ENCODE results near the gene KLHL14. TPM values are rescaled to one million over a fixed set of nuclear protein-coding genes. Genes with fewer than 3 reads are reported as not detected.

KLHL14 gene
- total and polyA plus RNA-seq, 2 donors (not counting 3 experiments of a cell fraction or from before 2014, with no cell fraction given) = not detected

GRCh38 chr18:32767400-32767799 lies 5.4 kb downstream of the KLHL14 start:
- FAIRE-seq (no peak), DNase-seq (ENCODE audit: low read depth, low spot score) (no peak)
- no peaks in the 10 kb centered on the region for H3K9me1 ChIP-seq (replicated peaks; ENCODE audit: control insufficient read depth, extremely low read depth, insufficient read depth, low read length)
- H4K20me1 ChIP-seq (replicated peaks; ENCODE audit: control insufficient read depth, extremely low read depth, insufficient read depth, low read length) = no peaks in the 10 kb centered on the region
- no peak overlapping the region for H2AFZ ChIP-seq (ENCODE audit: low read depth, low read length)
- H3K27ac ChIP-seq (ENCODE audit: insufficient read depth, low read depth, low read length) = no peak overlapping the region
- dilution Hi-C loops (cut with MboI; ENCODE audit: extremely low pct_ligation_motif_present, low sequenced_read_pairs) = no loop called here
- BruUV-seq (replicated peaks) = no TSS peak
- H3K9me3 ChIP-seq (replicated peaks; ENCODE audit: control insufficient read depth, insufficient read depth, low read length) = no peaks in the 10 kb centered on the region
- no peaks in the 10 kb centered on the region for H3K79me2 ChIP-seq (ENCODE audit: control insufficient read depth, insufficient read depth, low read length)
- H3K9ac ChIP-seq (replicated peaks; ENCODE audit: extremely low read depth, insufficient read depth, low read length) = no peak overlapping the region
- no peak for TF ChIP-seq CTCF (IDR thresholded peaks at IDR 0.05; ENCODE audit: extremely low read depth in 1 of 2, insufficient read depth in 1 of 2, low read depth in 1 of 2, low read length in 2 of 2)
- no peak for TF ChIP-seq POLR2A (IDR thresholded peaks at IDR 0.05; ENCODE audit: low read depth, low read length)
- no peak for TF ChIP-seq FOS (IDR thresholded peaks at IDR 0.05; ENCODE audit: borderline replicate concordance, insufficient read depth, low read length)
- intact Hi-C loops (cut with micrococcal nuclease) = no loop called here
- no peak overlapping the region for H3K4me3 ChIP-seq (replicated peaks in 1 of 3; ENCODE audit: insufficient read depth in 1 of 3, low read depth in 1 of 3, low read length in 3 of 3)
- H3K36me3 ChIP-seq (ENCODE audit: control insufficient read depth in 2 of 2, extremely low read depth in 1 of 2, insufficient read depth in 2 of 2, low read length in 2 of 2) = no peaks in the 10 kb centered on the region
- no peak overlapping the region for H3K4me2 ChIP-seq (ENCODE audit: insufficient read depth, low read length)
- POLR2A ChIA-PET = no interaction called here
- CTCF ChIA-PET = no interaction called here
- H3K27me3 ChIP-seq (ENCODE audit: control insufficient read depth in 2 of 2, insufficient read depth in 2 of 2, low read length in 2 of 2) = peaks cover 30 to 45% of the 10 kb centered on the region in 2 experiments
- H3K4me1 ChIP-seq (ENCODE audit: control insufficient read depth, extremely low read depth, insufficient read depth, low read length) = peaks cover 5% of the 10 kb centered on the region

GRCh38 chr18:32764611-32765244 lies 8.1 kb downstream of the KLHL14 start:
- DNase-seq (ENCODE audit: low read depth, low spot score) = no peak
- intact Hi-C loops (cut with micrococcal nuclease) = no loop called here
- no TSS peak for BruUV-seq (replicated peaks)
- Histone ChIP-seq H3K4me3 (replicated peaks in 1 of 3; ENCODE audit: insufficient read depth in 1 of 3, low read depth in 1 of 3, low read length in 3 of 3) (no peak overlapping the region), H3K4me1 (ENCODE audit: control insufficient read depth, extremely low read depth, insufficient read depth, low read length) (no peaks in the 10 kb centered on the region), H3K4me2 (ENCODE audit: insufficient read depth, low read length) (no peak overlapping the region), H3K27ac (ENCODE audit: insufficient read depth, low read depth, low read length) (no peak overlapping the region), H4K20me1 (replicated peaks; ENCODE audit: control insufficient read depth, extremely low read depth, insufficient read depth, low read length) (no peaks in the 10 kb centered on the region), H3K27me3 (ENCODE audit: control insufficient read depth in 2 of 2, insufficient read depth in 2 of 2, low read length in 2 of 2) (peaks cover 11 to 25% of the 10 kb centered on the region in 2 experiments), H3K9me3 (replicated peaks; ENCODE audit: control insufficient read depth, insufficient read depth, low read length) (no peaks in the 10 kb centered on the region), H3K36me3 (ENCODE audit: control insufficient read depth in 2 of 2, extremely low read depth in 1 of 2, insufficient read depth in 2 of 2, low read length in 2 of 2) (no peaks in the 10 kb centered on the region), H3K9ac (replicated peaks; ENCODE audit: extremely low read depth, insufficient read depth, low read length) (no peak overlapping the region), H3K79me2 (ENCODE audit: control insufficient read depth, insufficient read depth, low read length) (no peaks in the 10 kb centered on the region), H3K9me1 (replicated peaks; ENCODE audit: control insufficient read depth, extremely low read depth, insufficient read depth, low read length) (no peaks in the 10 kb centered on the region), H2AFZ (ENCODE audit: low read depth, low read length) (no peak overlapping the region)
- dilution Hi-C loops (cut with MboI; ENCODE audit: extremely low pct_ligation_motif_present, low sequenced_read_pairs) = no loop called here
- TF ChIP-seq MAX (IDR thresholded peaks at IDR 0.05; ENCODE audit: insufficient read depth, insufficient read length) (no peak), MYC (IDR thresholded peaks at IDR 0.05; ENCODE audit: low read depth, low read length) (no peak), CTCF (IDR thresholded peaks at IDR 0.05; ENCODE audit: extremely low read depth in 1 of 2, insufficient read depth in 1 of 2, low read depth in 1 of 2, low read length in 2 of 2) (no peak)
- no peak for FAIRE-seq
- ChIA-PET POLR2A (no interaction called here), CTCF (interaction anchor here (1.1 kb wide), 1 partner anchor 10 kb away, joined by 4 read pairs; no protein-coding TSS in a partner anchor)
